Hepatocyte (in vitro differentiated cells): Measurements from ENCODE around the gene NPHP4. TPM values are rescaled to one million over a fixed set of nuclear protein-coding genes. Genes with fewer than 3 reads are reported as not detected.

Experiments used
- DNase-seq: peaks from one replicate; pipeline ENCODE4 v3.0.0-alpha.2; 2016; ENCODE audit warnings: low spot score
- H2AFZ ChIP-seq: fragments of 200-600 bp; sonication (generic); 2 replicates; pipeline ENCODE4 v1.6.0; 2016; ENCODE audit warnings: antibody characterized with exemption, mild to moderate bottlenecking
- H3K27ac ChIP-seq: fragments of 200-600 bp; sonication (generic); 2 replicates; pipeline ENCODE4 v1.5.1; 2016; ENCODE audit warnings: mild to moderate bottlenecking
- H3K27me3 ChIP-seq: fragments of 200-600 bp; sonication (generic); 2 replicates; pipeline ENCODE4 v1.6.1; 2016
- H3K36me3 ChIP-seq: fragments of 200-600 bp; sonication (generic); replicated peaks from 2 replicates; pipeline ENCODE4 v1.5.1; 2016; ENCODE audit warnings: low read depth; ENCODE audit not compliant: insufficient read depth
- H3K4me1 ChIP-seq: fragments of 200-600 bp; sonication (generic); 2 replicates; pipeline ENCODE4 v1.5.1; 2016; ENCODE audit warnings: mild to moderate bottlenecking, moderate library complexity; ENCODE audit not compliant: insufficient read depth
- H3K4me2 ChIP-seq: fragments of 200-600 bp; sonication (generic); 2 replicates; pipeline ENCODE4 v1.6.0; 2016
- H3K4me3 ChIP-seq: fragments of 200-600 bp; sonication (generic); 2 replicates; pipeline ENCODE4 v1.5.1; 2016; ENCODE audit warnings: mild to moderate bottlenecking
- H3K79me2 ChIP-seq: fragments of 200-600 bp; sonication (generic); 2 replicates; pipeline ENCODE4 v1.6.0; 2017; ENCODE audit warnings: mild to moderate bottlenecking
- H3K9me2 ChIP-seq: fragments of 200-600 bp; sonication (generic); replicated peaks from 2 replicates; pipeline ENCODE4 v1.6.0; 2017; ENCODE audit warnings: mild to moderate bottlenecking; ENCODE audit not compliant: insufficient read depth
- H3K9me3 ChIP-seq: fragments of 200-600 bp; sonication (generic); 2 replicates; pipeline ENCODE4 v1.5.1; 2016; ENCODE audit warnings: low read depth, mild to moderate bottlenecking
- H4K20me1 ChIP-seq: fragments of 200-600 bp; sonication (generic); 2 replicates; pipeline ENCODE4 v1.6.0; 2016; ENCODE audit warnings: mild to moderate bottlenecking; ENCODE audit not compliant: insufficient read depth, poor library complexity, severe bottlenecking
- CTCF ChIP-seq: fragments of 200-600 bp; sonication (generic); IDR thresholded peaks from 2 replicates; pipeline ENCODE4 v1.5.1; 2016; ENCODE audit warnings: antibody characterized with exemption, mild to moderate bottlenecking; ENCODE audit not compliant: poor library complexity
- EZH2 ChIP-seq: fragments of 200-600 bp; sonication (generic); IDR thresholded peaks from 2 replicates; pipeline ENCODE4 v1.6.1; 2016; ENCODE audit warnings: antibody characterized with exemption, mild to moderate bottlenecking, borderline replicate concordance
- EZH2phosphoT487 ChIP-seq: fragments of 200-600 bp; sonication (generic); IDR thresholded peaks from one replicate; pipeline ENCODE4 v1.6.1; 2018; ENCODE audit warnings: antibody characterized with exemption, mild to moderate bottlenecking, low read depth, moderate library complexity; ENCODE audit not compliant: unreplicated experiment, severe bottlenecking
- WGBS: methylation state at CpG from one replicate; pipeline ENCODE4 v1.1.6; 2016; ENCODE audit warnings: low lambda C conversion rate; ENCODE audit errors: missing lambda C conversion rate; 5-methylcytosine and 5-hydroxymethylcytosine counted together
- polyA plus RNA-seq: library from polyadenylated mRNA; unstranded; fragments of >200 nt; fragmentation: Nextera tagmentation; extraction: Ambion mirVana; gene quantifications from 2 replicates; pipeline ENCODE4 v1.2.1, GENCODE V29; 2016
- total RNA-seq: library from RNA; depleted of rRNA; stranded (reverse); fragments of >200 nt; gene quantifications from 2 replicates; pipeline ENCODE4 v1.2.3, GENCODE V29; 2014

NPHP4 gene
- total and polyA plus RNA-seq, 2 experiments from 2014 or later = 5.6 to 6.0 TPM

- H3K36me3 ChIP-seq = no peaks in the 10 kb centered on the region
- H3K4me1 ChIP-seq = no peaks in the 10 kb centered on the region
- no peaks in the 10 kb centered on the region for H4K20me1 ChIP-seq
- TF ChIP-seq EZH2phosphoT487 = no peak
- no peak for TF ChIP-seq CTCF
- TF ChIP-seq EZH2 = no peak
- DNase-seq = no peak
- H3K79me2 ChIP-seq = no peaks in the 10 kb centered on the region
- H3K27me3 ChIP-seq = no peaks in the 10 kb centered on the region
- H2AFZ ChIP-seq = no peak overlapping the region
- no peaks in the 10 kb centered on the region for H3K9me2 ChIP-seq
- H3K4me2 ChIP-seq = no peak overlapping the region
- no peaks in the 10 kb centered on the region for H3K9me3 ChIP-seq
- H3K27ac ChIP-seq = no peak overlapping the region
- WGBS = 90% methylated on average over 13 of the region's 13 CpGs
- H3K4me3 ChIP-seq = no peak overlapping the region
These were observed 52.7 kb downstream of the NPHP4 start for GRCh38 chr1:5939271-5940170.

- no peak for DNase-seq
- H3K36me3 ChIP-seq = no peaks in the 10 kb centered on the region
- 82% methylated on average over 17 of the region's 17 CpGs for WGBS
- H3K79me2 ChIP-seq = no peaks in the 10 kb centered on the region
- no peaks in the 10 kb centered on the region for H3K27me3 ChIP-seq
- no peak overlapping the region for H3K4me3 ChIP-seq
- TF ChIP-seq CTCF (no peak), EZH2phosphoT487 (no peak), EZH2 (no peak)
- no peaks in the 10 kb centered on the region for H3K4me1 ChIP-seq
- no peaks in the 10 kb centered on the region for H3K9me3 ChIP-seq
- H3K27ac ChIP-seq = no peak overlapping the region
- H2AFZ ChIP-seq = no peak overlapping the region
- H4K20me1 ChIP-seq = no peaks in the 10 kb centered on the region
- H3K9me2 ChIP-seq = no peaks in the 10 kb centered on the region
- H3K4me2 ChIP-seq = no peak overlapping the region
These were observed 54.1 kb downstream of the NPHP4 start for GRCh38 chr1:5938101-5938646.

GRCh38 chr1:5937373-5937857 is 54.8 kb downstream of the NPHP4 start:
- H3K4me2 ChIP-seq = no peak overlapping the region
- no peaks in the 10 kb centered on the region for H3K79me2 ChIP-seq
- H4K20me1 ChIP-seq = no peaks in the 10 kb centered on the region
- no peak for DNase-seq
- no peak overlapping the region for H2AFZ ChIP-seq
- H3K4me3 ChIP-seq = no peak overlapping the region
- WGBS = 88% methylated on average over 9 of the region's 9 CpGs
- no peaks in the 10 kb centered on the region for H3K36me3 ChIP-seq
- no peak for TF ChIP-seq EZH2
- no peak for TF ChIP-seq CTCF
- no peak for TF ChIP-seq EZH2phosphoT487
- H3K4me1 ChIP-seq = no peaks in the 10 kb centered on the region
- no peak overlapping the region for H3K27ac ChIP-seq
- no peaks in the 10 kb centered on the region for H3K27me3 ChIP-seq
- no peaks in the 10 kb centered on the region for H3K9me3 ChIP-seq
- H3K9me2 ChIP-seq = no peaks in the 10 kb centered on the region
